Activated gamma-delta T cell (primary cell): Measurements from ENCODE around the gene PVALEF.

Source experiments
- DNase-seq: peaks from one replicate; lab custom pipeline; 2025; lab: John Stamatoyannopoulos, UW

Gene PVALEF

DNA sequence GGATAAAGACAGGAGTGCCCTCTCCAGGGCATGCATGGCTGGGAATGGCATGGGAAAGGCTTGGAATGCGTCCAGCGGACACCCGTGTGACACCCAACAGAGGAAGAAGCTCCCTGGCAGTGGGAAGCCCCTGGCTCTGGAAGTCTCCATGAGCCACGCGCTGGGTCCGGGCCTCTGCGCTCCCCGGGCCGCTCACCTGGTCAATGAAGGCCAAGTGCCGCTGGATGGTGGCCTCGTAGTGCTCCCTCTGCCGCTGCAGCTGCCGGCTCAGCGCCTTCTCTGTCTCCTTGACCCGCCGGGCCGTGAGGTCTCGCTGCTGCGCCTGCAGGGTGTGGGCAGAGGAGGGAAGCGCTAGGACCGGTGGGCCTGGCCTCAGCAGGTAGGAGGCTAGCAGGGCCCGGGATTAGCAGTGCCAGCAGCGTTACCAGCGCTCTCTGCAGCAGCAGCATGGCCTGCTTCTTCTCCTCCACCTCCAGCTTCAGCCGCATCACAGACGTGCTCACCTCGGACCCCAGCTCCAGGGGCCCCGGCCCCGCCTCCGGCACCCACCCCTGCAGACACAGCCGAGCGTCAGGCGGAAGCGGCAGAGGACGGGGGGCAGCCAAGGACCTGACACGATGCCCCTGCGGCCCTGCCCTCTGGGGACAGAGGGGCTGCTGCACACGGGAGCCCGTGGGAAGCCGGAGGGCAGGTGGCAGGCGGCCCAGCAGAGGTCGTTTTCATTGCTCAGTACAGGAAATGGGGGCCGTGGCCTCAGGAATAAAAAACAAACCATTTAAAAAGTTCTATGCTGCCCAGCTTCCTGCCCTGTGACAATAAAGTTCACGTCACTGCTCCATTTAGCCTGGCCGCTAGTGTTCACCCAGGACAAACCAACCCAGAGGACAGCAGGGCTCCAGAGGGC lies 31.4 kb downstream of the PVALEF start:
- no peak for DNase-seq

DNA sequence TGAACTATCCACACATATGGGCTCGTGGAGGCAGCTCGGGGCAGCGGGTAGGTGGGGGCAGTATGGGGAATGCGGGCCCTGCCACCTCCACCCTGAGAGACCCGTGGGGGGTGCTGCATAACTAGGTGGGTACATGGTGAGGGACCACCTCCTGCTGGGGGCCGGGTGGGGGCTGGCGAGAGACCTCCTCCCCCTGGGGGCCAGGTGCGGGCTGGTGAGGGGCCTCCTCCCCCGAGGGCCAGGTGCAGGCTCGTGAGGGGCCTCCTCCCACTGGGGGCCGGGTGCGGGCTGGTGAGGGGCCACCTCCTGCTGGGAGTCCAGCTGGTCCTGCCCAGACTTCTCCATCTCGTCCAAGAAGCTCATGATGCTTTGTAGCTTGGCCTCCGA lies 32.1 kb downstream of the PVALEF start:
- DNase-seq: no peak

DNA sequence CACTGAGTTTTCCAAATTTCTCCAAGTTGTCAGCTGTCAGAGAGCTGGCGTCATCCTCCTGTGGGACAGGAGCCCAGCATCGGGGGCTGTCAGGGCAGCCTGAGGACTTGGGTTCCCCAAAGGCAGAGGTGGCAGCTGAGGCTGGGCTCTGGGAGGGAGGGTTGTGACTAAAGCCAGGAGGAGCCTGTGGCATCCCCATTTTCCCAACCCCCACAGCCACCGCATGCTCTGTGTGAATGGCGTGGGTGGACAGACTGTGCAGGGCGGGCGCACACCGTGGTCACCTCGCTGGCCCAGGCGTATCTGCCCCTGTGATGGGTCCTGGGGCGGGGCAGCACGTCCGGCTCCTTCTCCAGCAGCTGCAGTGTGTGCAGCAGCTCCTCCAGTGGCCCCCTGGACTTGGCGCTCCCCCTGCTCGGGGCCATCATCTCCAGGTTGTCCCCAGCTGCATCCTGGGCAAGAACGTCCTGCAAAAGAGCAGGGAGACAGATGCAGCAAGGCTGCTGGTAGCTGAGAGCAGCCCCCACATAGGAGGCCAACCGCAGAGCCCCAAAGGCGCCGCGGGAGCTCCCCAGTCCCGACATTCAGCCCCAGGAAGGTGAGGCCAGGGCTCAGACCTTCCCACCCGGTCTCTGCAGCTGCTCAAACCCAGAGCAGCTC lies 32.7 kb downstream of the PVALEF start:
- no peak for DNase-seq

DNA sequence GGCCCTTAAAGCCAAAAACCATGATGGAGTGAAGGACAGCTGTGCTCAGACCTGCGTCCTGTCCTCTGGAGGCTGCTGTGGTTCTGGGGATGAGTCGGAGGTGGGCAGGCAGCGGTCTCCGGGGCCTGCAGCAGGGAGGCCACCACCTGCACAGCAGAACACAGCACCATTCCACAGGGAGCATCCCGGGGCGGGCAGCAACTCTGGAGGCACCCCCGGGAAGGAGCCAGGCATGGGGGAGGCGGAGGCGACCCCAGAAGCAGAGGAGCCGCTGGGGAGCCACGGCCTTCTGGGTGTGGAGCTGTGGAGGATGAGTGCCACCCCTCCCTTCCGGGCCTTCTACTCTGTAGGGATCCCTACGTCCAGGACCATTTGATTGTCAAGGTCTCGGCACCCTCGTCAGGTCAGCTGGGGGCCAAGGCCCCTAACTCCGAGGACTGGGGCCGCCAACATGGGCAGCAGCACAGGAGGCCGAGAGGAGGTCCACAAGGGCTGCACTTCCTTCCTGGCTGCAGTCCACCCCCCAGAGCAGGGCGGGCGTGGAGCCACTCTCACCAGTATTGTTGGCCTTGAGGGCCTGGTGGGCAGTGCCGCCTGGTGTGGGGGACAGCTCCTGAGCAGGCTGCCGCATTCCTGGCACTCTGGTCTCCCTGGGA lies 33.6 kb downstream of the PVALEF start:
- DNase-seq: no peak

DNA sequence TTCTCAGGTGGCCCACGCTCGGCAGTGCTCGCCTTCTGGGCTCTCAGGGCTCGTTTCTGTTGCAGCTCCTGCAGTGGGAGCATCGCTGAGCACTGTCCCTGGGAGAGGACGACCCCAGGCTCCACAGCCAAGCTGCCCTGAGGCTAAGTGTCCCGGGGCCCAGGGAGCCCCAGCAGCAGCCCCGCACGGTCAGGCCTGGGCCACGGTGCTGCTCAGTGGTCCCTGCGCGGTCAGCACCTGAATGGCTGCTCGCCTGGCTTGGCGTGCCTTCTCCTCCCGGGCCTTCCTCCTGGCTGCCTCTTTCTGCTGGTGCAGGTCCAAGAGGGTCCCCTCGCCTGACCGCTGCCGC lies 34.1 kb downstream of the PVALEF start:
- no peak for DNase-seq

DNA sequence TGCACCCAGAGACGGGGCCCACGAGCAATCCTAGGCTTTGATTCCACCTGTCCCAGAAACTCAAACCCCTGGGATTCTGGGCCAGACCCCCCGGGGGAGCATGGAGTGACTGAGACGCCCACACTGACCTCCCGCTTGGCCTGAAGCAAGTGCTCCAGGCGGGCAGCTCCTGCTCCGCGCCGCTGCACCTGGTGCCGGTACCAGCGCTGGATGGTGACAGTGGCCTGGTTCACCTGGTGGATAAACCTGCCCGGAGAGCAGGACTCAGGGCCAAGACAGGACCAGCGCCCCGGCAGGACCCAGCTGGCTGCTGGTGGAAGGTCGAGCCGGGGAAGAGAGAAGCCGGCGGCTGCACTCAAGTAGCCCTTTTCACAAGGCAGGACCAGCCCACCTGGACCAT lies 34.9 kb downstream of the PVALEF start:
- no peak for DNase-seq

DNA sequence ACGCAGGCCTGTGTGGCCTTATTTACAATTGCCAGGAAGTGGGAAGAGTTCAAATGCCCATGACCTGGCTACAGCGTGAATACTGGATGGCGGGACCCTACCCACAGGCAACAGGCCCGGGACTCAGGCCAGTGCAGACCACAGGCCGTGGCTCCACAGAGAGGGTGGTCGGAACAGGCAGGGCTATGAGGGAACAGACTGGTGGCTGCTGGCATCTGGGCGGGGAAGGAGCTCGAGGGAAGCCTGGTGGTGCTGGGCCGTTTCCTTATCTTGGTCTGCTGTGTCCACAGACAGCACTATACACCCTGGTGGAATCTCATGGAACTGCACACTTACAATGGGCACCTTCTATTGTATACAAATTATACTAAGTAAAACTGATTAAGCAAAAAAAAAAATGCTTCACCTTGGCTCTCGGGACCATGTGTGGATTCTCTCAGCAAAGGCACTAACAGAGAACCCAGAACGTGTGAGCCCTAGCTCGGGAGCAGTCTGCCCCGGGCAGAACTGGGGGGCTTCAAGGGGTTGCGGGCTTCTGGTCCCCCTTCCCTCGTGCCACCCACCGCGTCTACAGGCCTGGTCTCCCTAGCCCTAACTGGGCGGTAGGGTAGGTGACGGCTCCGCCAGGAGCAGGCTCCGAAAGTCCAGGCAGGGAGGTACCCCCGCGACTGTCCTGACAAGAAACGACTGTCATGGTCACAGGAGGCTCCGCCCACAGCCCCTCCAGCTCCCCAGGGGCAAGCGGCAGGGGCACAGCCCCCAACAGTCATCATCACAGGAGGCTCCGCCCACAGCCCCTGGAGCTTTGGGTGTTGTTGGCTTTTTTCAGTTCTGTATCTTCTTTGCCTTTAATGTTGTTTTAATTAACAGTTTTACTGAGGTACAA lies 35.6 kb downstream of the PVALEF start:
- no peak for DNase-seq

DNA sequence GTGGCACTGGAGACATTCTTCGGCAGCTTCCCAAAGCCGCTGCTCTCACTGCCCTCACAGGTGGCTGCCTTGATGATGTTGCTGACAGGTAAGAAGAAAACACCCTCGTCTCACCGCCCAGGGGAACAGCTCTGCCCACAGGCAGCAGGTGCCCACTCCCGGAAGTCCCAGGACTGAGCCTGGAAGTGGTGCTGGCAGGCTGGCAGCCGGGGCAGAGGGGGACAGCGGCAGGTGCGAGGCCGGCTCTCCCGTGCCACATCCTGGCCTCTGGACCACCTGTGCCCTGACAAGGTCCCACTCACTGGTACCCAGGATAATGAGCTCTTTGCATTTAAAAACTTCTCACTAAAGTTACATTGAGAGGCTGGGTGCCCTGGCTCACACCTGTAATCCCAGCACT lies 37.0 kb downstream of the PVALEF start:
- no peak for DNase-seq

DNA sequence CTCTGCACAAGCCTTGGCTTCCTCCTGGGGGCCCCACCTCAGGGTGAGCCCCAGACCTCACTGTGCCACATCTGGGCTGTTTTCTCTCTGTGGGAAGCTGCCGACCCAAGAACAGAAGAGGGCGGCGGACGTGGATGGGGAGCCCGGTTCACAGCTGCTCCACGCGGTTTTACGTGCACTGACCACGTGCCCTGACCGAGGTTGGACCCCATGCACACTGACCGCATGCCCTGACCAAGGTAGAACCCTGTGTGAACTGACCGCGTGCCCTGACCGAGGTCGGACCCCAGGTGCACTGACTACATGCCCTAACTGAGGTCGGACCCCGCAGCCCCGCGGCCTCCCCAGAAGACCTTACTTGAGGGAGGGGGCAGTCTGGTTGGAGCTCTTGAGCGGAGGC lies 37.8 kb downstream of the PVALEF start:
- no peak for DNase-seq

DNA sequence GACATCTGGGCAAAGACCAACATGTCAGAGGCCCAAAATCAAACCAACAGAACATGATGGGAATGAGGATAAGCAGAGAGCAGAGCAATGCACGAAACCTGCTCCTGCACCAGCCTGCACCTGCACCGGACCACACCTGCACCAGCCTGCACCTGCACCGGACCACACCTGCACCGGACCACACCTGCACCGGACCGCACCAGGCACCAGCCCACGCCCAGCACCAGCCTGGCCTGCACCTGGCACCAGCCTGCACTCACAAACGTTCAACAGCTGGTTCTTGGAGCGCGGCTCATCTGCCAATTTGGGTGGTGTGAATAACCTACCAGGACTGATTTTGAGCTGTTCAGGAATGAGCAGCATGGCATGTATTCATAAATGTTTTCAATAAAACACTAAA lies 39.3 kb downstream of the PVALEF start:
- DNase-seq: no peak

DNA sequence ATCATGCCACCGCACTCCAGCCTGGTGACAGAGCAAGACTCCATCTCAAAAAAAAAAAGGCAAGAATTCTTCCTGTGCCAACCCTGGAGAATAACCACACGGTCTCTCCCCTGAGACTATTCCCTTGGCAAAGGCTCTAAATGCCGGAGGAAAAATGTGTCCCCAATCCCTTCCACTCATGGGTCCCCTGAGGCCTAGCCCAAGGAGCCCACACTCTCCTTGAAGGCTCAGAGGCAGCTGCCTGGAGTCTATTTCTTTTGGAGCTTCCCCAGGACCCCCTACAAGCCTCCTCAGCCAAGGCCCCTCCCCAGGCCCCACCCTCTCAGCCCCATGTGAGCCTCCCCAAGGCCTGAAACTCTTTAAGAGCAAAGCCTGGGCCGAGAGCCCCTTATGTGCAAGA lies 40.9 kb downstream of the PVALEF start:
- DNase-seq: no peak

DNA sequence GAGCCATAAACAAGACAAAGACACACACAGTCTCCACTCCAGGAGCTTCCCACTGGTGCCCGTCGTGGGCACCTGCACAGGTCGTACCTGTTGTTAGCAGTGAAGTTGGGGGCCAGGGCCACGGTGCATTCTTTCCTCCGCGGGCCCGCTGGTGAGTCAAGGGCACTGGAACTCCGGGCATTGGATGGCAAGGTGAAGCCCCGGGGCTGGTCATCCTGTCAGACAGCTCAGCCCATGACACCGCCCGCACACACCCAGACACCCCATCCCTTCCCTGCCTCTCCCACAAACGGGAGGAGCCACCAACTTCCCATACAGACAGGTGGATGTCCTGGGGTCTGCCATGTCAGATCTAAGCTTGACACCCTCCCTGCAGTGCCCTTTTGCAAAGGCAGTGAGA lies 41.4 kb downstream of the PVALEF start:
- no peak for DNase-seq

DNA sequence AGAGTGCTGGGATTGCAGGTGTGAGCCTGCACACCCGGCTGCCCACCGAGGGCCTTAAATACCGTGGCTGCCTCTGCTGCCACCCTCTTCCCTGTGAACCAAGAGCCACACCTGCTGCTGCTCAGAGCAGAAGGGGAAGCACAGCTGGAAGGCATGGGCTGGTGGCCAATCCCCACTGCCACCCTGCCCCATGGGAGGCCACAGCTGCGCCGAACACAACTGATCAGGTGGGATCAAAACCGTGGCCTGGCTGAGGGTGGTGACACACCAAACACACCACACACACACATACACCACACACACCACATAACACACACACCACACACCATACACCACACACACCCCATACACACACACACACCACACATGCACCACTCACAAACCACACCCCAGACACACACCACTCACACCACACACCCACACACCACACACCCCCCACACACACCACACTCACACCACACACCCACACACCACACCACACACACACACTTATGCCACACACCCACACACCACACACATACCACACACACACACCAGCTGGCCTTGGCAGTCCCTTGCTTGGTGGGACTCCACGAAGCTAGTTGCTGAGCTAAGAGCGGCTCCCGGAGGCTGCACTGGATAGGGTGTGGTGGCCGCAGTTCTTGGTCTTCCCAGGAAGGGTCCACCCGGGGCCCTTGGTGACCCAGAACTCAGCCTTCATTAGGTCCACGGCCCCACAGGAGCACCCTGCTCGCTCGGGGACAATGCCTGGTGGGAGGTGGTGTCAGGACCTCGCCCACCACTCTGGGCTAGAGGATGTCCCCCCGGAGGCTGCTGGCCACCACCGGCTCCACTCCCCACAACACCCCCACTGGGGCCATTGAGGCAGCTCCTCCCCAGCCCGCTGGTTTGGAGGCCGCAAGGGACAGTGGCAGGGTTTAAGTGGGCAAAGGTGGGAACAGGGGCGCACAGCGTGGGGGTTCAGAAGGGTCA lies 42.6 kb downstream of the PVALEF start:
- DNase-seq: no peak

DNA sequence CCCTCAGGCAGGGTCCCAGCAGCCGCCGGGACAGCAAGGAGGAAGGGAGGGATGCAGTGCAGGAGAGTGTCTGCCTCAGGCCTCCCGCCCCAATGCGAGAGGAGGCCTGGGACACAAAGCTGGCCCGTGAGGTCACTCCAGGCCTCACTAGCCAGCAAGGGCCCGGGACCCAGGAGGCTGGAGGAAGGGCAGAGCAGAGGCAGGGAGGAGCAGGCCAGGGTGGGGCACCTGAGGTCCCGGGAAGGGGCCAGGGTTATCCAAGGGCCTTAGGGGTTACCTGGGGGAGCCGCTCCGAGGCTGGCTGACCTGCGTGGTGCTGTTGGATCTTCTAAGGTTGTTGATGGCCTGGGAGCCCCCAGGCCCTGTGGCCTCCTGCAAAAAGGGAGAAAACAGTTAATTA lies 43.3 kb downstream of the PVALEF start:
- no peak for DNase-seq

DNA sequence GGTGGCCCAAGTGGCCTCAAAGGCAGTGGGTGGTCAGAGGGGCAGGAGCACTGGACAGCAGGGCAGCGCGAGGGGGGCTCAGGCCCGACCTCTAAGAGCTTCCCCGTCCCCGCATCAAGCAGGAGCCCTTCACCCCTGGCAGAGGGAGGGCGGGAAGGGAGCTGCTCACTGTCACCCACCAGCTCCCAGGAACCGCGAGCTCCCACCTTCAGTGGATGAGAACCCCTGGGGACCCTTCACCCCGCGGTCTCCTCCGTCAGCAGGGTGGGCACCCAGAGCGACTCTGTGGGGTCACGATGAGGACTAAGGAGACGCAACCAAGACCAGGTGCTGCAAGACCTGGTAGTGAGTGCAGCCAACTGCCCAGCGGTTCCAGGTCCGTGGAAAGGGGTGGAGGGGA lies 43.8 kb downstream of the PVALEF start:
- DNase-seq: no peak

DNA sequence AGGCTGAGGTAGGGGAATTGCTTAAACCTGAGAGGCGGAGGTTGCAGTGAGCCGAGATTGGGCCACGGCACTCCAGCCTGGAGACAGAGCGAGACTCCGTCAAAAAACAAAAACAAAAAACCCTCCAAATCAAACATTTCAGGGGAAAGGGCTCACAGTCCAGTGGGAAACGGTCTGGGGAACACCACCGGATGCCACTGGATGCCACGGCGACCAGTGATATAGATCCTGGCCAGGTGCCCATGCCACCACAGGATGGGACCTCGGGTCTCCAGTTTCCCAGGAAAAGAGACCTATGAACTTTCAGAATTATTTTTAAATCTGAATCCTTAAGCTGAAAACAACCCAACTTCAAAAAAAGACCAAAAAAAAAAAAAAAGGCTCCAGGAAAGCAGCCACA lies 45.2 kb downstream of the PVALEF start:
- DNase-seq: no peak

DNA sequence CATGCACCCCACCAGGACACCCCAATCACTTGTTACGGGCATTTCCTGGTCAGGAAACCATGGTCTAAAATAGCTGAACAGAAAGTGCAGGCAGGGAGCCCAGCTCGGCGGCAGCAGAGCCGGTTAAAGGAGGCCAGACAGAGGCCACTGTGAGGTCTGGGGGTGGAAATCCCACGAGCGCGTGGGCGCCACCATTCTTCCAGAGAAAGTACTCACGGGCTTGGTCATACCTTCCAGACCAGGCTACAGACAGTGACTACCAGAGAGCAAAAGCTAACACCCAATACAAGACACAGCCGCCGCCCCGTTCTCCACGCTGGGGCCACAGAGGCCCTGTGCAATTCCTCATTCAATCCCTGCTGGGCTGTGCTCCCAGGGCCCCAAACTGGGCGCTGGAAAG lies 45.6 kb downstream of the PVALEF start:
- no peak for DNase-seq

DNA sequence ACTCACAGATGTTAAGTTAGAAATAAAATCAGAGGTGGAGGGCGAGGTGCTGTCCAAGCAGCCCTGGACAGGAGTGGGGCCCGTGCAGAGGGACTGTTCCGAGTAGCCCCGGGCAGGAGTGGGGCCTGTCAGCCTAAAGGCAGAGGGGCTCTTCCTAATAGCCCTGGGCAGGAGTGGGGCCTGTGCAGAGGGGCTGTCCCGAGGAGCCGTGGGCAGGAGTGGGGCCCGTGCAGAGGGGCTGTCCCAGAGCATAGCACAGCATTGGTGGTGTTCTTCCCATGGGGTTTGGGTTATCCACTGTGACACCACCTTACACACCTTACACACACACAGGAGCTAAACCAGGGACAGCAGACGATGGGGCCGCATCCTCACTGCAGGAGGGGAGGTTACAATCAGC lies 47.1 kb downstream of the PVALEF start:
- no peak for DNase-seq

DNA sequence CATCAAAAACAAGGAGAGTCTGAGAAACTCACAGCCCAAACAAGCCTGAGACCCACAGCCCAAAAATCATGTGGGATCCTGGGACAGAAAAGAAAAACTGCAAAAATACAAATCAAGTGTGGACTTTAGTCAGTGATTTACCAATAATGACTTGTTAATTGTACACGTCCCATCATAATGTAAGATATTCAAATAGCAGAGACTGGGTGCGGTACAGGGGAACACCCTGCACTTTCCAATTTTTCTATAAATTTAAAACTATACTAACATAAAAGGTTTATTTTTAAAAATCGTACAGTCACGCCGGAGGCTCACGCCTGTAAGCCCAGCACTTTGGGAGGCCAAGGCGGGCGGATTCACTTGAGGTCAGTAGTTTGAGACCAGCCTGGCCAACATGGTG lies 48.7 kb downstream of the PVALEF start:
- DNase-seq: no peak

DNA sequence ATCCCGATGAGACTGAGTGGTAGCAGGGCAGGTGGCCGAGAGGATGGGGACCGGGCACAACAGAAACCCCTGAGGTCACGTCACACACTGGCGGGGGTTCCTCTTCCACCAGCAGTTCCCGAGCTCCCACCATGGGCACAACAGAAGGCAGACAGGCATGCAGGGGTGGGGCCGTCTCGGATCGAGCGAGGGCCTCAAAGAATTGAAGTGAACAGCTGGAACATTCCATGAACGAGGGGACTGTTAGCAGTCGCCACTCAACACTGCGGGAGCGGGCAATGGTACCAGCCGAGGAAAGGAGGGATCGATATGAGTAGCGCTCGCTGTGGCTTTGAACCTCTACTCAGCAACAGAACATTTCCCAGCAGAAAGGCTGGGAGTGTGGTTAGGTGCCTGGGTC lies 52.2 kb downstream of the PVALEF start:
- DNase-seq: no peak

DNA sequence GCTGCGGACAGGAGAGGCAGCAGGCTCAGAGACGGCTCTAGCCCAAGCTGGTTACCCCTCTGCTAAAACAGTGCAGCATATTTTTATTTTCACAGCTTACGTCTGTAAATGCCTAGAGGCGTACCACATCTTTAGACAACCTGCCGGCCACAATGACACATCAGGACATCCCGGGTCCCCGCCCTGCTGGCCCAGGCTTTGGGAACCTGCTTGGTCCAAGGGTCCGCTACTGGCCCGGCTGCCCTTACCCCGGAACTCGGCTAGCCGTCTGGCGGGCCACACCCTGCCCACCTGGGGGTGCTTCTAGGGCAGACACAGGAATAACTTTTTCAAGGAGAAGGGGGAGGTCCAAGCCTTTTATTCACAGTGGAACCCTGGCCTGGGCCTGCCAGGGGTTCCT lies 53.2 kb downstream of the PVALEF start:
- no peak for DNase-seq
